Measurements from ENCODE around the gene PEX14. TPM values are rescaled to one million over a fixed set of nuclear protein-coding genes. Genes with fewer than 3 reads are reported as not detected.

PEX14 gene
- total and polyA plus RNA-seq, 10 of the 15 experiments (the other 5 are each of a cell fraction or from before 2014, with no cell fraction given), result 1.4 to 23.2 (median 12.0) TPM

DNA sequence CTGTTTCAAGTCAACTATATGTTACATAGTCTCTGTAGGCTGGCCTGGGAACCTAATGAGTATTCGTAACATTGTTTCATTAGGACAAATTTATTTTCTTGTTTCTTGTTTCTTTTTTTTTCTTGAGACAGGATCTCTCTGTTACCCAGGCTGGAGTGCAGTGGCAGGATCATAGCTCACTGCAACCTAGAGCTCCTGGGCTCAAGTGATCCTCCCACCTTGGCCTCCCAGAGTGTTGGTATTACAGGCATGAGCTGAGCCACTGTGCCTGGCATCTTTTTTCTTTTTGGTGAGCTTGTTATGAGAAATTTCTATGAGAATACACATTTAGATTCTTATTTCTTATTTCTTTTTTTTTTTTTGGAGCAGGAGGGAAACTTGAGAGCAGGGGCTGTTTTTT lies 37.7 kb upstream of the PEX14 start (continued):
- no peak for TF ChIP-seq EED (IDR thresholded peaks at IDR 0.05; ENCODE audit: low read depth)
- TF ChIP-seq YY1 (IDR thresholded peaks at IDR 0.05; ENCODE audit: low read depth, low read length), result no peak
- TF ChIP-seq CREB1 (IDR thresholded peaks at IDR 0.05; ENCODE audit: low read depth), result no peak
- no peak for TF ChIP-seq SREBF1 (IDR thresholded peaks at IDR 0.05; ENCODE audit: low read length)

- Histone ChIP-seq H3K27me3 (replicated peaks in 1 of 2; ENCODE audit: control insufficient read depth in 2 of 2, insufficient read depth in 2 of 2, low read length in 1 of 2) (no peaks in the 10 kb centered on the region), H3K4me2 (ENCODE audit: control insufficient read depth, insufficient read depth) (no peak overlapping the region), H3K9ac (ENCODE audit: control insufficient read depth, insufficient read depth, low read length) (no peak overlapping the region), H3K4me1 (ENCODE audit: control insufficient read depth, insufficient read depth, low read length) (peaks cover 3% of the 10 kb centered on the region; the same call in 1 of the 2 replicates), H3K79me2 (ENCODE audit: control insufficient read depth, insufficient read depth, low read length) (no peaks in the 10 kb centered on the region), H3K9me3 (replicated peaks; ENCODE audit: control insufficient read depth, insufficient read depth, low read length) (no peaks in the 10 kb centered on the region), H3K36me3 (ENCODE audit: control insufficient read depth in 2 of 2, insufficient read depth in 2 of 2, low read length in 1 of 2) (no peaks in the 10 kb centered on the region), H4K20me1 (ENCODE audit: control insufficient read depth, insufficient read depth) (no peaks in the 10 kb centered on the region), H2AFZ (ENCODE audit: control insufficient read depth, low read depth, low read length) (no peak overlapping the region), H3K27ac (ENCODE audit: control insufficient read depth, insufficient read depth) (no peak overlapping the region), H3K4me3 (no peak overlapping the region)
- intact Hi-C loops (cut with micrococcal nuclease; ENCODE audit: unreplicated experiment) (no loop called here), in situ Hi-C loops (cut with MboI) (loop anchor here (10.0 kb wide), 1 partner anchor 426 kb away; no protein-coding TSS in a partner anchor)
- no peak for FAIRE-seq
- DNase-seq (ENCODE audit: low read depth, low spot score), result no peak
- no peak for ATAC-seq
- CTCF ChIA-PET, result interaction anchor here (10.5 kb wide), 1 partner anchor 55 kb away, joined by 292 read pairs; no protein-coding TSS in a partner anchor
- TF ChIP-seq IKZF2 (IDR thresholded peaks at IDR 0.05), result no peak
- TF ChIP-seq ZNF217 (IDR thresholded peaks at IDR 0.05), result no peak
- no peak for TF ChIP-seq HDAC2 (IDR thresholded peaks at IDR 0.05)
- TF ChIP-seq MEF2B (IDR thresholded peaks at IDR 0.05; ENCODE audit: partially characterized antibody, poor library complexity, severe bottlenecking), result no peak
- TF ChIP-seq IKZF1 (conservative IDR thresholded peaks at IDR 0.05), result no peak
- no peak for TF ChIP-seq CHD1 (IDR thresholded peaks at IDR 0.05; ENCODE audit: low read depth, low read length)
- TF ChIP-seq ZZZ3 (IDR thresholded peaks at IDR 0.05; ENCODE audit: control insufficient read depth, insufficient read length, low read depth), result no peak
- TF ChIP-seq CTCF (IDR thresholded peaks at IDR 0.05 in 2 of 3, conservative IDR thresholded peaks at IDR 0.05 in 1 of 3; ENCODE audit: control insufficient read depth in 2 of 3, extremely low read depth in 1 of 3, insufficient read depth in 1 of 3, low read depth in 3 of 3, low read length in 3 of 3), result no peak
- no peak for TF ChIP-seq SIN3A (IDR thresholded peaks at IDR 0.05; ENCODE audit: low read depth, low read length)
- no peak for TF ChIP-seq NFXL1 (IDR thresholded peaks at IDR 0.05; ENCODE audit: borderline replicate concordance)
- TF ChIP-seq SRF (IDR thresholded peaks at IDR 0.05; ENCODE audit: low read depth in 2 of 2, low read length in 2 of 2), result no peak
- RAD21 ChIA-PET (ENCODE audit: unreplicated experiment), result no interaction called here
- no TSS peak for BruUV-seq (replicated peaks)
- 77% methylated on average over 7 of the region's 7 CpGs for WGBS (ENCODE audit: insufficient coverage, insufficient replicate concordance, low lambda C conversion rate, missing lambda C conversion rate)
- POLR2A ChIA-PET, result no interaction called here
- SMC1A ChIA-PET (ENCODE audit: uncharacterized antibody, unreplicated experiment), result no interaction called here
Observed at GRCh38 chr1:10438677-10439163, 36.0 kb upstream of the PEX14 start.
